H54 (cell line): ENCODE results near the gene HPCAL1.

ENCODE experiments used
- DNase-seq: peaks from one replicate; pipeline ENCODE4 v3.0.0; 2011; ENCODE audit warnings: low spot score, mixed read lengths; ENCODE audit not compliant: insufficient read length
- FAIRE-seq: peaks from 3 replicates; lab custom pipeline; 2011; peaks lifted over from hg19 to GRCh38; lab: Jason Lieb, UNC
- POLR2A ChIP-seq: IDR thresholded peaks from 2 replicates; pipeline ENCODE4 v1.6.1; 2011; ENCODE audit warnings: low read depth, mild to moderate bottlenecking, low read length

Gene HPCAL1

DNA sequence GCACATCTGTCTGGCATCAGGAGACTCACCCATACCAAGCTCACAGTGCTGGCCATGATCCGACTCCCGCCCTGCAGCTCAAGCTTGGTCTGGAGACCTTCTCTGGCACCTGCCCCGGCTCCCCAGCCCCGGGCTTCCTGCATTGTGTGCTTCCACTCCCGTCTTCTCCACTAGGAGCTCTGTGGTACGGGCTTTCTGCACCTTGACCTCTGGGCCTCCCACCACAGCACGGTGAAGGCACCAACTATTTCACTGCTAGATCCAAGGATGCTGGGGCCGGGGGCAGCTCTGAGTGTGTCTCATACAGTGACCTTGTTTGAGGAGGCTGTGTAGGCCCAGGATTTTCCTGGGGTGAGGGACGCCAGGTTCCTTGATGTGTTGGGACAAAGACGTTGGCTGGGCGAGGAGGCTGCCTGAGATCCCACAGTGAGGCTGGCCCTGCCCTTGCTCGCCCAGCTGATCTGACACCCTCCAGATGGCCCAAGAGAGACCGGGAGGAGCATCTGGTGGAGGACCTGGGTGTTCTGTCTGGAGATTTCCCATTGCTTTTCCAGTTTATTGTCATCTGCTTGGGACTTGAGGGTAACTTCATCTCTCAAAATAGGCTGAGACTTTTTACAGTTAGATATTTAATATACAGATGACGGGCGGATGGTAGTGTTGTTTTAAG lies 64.0 kb downstream of the HPCAL1 start:
- DNase-seq (no peak), FAIRE-seq (no peak)
- no peak for TF ChIP-seq POLR2A

DNA sequence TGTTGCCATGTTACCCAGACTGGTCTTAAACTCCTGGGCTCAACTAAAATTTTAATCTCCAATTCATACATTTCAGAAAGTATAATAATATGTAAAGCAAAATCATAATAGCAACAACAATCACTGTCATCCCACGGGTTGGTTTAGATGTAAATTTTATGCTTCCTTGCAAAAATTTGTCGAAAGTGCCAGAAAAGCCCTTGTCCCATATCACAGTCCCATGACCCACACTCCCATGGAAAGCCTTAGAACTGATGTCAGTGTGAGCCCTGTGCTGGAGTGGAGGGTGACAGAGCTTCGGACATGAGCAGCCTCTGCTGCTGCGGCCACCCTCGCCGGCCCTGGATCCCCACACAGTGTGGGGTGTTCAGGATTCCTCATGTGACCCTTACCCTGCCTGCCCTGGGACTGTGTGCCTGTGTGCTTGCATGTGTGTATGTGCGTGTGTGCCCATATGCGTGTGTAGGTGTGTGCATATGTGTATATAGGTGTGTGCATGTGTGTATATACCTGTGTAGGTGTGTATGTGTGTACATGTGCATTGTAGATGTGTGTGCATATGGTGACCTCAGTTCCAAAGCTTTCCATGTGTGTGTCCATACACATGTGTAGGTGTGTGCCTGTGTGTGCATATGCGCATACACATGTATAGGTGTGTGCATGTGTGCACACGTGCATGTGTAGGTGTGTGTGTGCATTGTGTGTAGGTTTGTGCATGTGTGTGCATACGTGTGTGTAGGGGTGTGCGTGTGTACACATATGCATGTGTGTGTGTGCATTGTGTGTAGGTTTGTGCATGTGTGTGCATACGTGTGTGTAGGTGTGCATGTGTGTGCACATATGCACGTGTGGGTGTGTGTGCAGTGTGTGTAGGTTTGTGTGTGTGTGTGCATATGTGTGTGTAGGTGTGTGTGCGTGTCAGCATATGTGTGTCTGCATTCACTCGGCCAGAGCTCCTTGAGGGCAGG lies 65.1 kb downstream of the HPCAL1 start:
- DNase-seq, result no peak
- no peak for TF ChIP-seq POLR2A
- FAIRE-seq, result no peak

DNA sequence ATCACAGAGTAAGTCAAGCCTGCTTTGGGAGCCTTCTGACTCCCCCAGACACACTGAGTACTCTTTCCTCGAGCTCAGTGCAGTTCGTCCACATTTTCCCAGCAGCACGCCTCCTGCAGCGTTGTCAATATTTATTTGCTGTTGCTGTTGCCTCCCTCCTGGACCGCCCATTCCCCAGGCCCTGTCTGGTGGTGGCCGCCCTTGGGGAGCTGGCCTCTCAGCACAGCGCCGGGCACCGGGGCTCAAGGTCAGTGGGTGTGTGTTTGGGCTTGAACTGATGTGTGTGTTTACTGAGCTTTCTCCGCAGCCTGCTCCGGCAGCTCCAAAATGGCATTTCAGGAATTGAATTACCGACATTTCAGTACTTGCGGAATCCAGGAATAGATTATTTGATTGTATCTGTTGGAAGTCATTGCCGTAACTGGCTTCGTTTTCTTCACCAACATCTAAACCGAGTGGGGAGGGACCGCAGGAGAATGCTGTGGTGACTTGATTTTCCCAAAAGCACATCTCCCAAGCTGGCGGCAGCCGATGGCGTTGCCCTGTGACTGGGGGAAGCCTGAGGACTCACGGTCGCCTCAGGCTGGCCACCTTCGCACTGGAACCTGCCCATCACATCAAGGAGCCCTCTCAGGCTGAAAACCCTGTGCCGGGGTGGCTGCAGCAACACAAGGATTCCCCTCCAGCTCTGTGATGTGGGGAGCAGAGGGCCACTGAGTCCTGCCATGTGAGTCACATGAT lies 66.0 kb downstream of the HPCAL1 start:
- FAIRE-seq, result no peak
- TF ChIP-seq POLR2A, result no peak
- no peak for DNase-seq

DNA sequence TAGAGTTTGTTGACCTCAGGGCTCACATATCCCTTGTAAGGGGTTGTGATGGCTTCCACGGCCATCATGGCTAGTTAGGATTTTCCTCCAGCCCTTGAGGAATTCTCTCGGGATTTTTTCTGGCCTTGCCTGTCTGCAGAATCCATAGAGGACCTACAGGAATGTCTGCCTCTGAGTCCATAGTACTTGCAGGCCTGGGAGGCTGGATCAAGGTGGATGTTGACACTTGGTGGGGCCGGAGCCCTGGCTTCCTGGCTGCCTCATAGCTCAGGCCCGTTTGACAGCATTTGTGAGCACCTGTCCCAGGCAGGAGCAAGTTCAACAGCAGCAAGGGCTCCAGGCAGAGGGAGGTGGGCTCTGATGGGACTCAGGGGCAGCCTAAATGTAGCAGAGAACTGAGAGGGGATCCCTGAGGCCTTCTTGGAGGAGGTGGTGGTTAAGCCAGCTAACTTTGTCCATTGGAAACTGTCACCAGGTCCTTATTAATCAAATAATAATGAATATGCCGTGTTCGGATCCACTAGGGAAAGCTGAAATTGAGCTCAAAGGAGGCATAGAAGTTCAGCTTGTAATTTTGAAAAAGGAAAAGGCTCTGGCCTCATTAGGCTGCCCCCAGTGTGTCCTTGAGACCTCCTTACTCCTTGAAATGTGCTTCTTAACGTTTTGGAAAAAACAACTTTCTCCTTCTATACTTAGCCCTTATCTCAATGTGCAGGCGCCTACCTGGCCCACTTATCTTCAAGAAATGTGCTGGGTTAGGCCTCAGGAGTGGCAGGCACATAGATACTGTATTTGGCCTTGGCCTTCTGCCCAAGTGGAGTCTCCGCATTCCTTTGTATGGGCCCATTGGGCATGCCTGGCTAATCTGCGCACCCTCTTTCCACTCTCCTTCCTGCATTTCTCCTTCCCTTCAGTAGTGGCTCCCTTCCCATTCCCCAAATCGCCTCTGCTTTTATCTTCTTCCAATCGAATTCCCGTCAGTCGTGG lies 66.9 kb downstream of the HPCAL1 start:
- TF ChIP-seq POLR2A, result no peak
- FAIRE-seq (no peak), DNase-seq (no peak)

DNA sequence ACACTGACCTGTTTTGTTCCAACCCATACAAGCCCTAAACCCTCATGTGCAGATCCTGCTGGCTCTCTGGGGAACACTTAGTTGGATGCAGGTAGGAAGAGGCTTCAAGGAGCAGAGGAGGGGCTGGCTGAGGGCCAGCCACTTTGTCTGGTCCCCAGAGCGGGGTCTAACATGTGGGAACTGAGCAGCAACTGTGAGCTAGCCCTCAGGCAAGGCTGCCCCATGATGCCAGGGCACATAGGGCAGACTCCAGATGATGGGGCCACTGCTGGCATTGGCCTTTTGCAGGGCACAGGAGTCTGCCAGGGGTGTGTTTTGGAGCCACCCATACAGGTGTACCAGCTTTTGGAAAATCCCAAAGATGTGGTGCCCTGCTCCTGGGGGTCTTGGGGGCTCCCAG lies 67.7 kb downstream of the HPCAL1 start:
- no peak for FAIRE-seq
- no peak for DNase-seq
- no peak for TF ChIP-seq POLR2A

DNA sequence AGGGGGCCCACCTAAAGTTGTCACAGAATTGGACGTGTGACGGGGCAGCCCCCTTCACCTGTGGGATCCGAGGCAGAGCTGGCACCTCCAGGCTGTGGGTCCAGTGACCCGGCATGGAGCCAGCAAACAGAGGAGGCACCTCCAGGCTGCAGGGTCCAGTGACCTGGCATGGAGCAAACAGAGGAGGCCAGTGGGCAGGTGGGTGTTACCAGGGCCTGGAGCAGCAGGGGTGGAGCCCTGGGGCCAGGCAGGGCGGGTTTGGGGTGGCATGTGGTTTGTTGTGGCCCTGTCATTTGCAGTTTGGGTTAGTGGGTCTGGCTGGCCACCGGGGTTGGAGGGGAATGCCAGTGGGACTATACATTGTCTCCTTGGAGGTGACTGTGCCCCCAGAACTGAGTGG lies 68.2 kb downstream of the HPCAL1 start:
- FAIRE-seq, result no peak
- TF ChIP-seq POLR2A, result no peak
- DNase-seq, result no peak

DNA sequence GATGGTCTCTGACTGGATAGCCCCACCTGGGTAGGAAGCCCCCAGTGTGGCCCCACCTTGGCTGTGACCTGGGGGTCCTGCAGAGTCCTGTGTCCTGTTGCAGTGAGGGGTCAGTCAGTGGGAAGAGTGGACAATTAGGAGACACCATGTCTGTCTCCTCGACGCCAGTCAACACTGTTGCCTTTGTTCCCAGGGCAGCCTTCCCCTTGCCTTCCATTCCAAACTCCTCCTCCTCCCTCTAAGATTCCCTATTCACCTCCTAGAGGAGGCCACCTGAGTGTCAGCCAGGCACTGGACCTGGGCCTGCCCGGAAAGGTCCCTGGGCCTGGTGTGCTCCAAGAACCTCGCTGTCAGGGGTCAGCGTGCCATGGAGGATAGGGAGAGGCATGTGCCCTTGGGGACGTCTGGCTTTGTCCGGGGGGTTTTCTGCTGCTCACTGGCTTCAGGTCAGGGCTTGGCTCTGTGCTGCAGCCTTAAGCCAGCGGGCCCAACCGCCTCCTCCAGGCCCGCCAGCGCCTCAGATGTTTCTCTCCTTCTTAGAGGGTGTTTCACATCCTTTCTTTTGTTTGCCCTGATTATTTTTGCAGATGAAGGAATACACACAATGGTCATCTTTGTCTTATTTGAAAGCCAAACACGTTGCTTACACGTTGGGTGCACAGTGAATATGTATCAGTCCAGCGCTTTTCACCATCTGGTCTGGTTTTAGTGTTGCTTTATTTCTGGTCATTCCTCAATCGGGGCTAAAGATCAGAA lies 68.9 kb downstream of the HPCAL1 start:
- FAIRE-seq, result no peak
- TF ChIP-seq POLR2A, result no peak
- no peak for DNase-seq

DNA sequence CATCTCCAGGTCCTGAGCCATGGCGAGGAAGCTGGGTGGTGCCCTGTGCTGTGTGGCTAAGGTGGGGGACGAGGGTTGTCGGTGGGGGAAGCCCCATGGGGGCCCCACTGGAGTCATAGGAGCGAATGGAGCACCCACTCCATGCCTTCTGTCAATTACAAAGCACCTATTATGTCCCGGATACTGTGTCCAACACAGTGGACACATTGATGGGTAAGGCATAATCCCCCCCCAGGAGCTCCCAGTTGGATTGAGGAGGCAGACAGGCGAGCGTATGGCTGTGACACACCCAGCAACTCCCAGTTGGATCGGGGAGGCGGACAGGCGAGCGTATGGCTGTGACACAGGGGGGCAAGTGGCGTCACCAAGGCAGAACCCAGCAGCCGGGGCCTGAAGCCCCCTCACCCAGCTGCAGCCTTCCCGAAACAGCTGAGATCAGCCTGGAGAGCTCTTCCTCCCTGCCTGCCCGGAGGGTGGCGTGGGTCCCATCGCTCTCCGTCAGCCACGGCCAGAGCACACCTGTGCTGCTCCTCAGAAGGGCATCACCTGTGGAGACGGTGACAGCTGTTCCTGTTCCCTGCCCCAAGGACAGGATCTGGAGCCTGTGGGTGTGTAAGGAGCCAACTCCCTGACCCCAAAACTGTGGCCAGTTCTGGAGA lies 69.6 kb downstream of the HPCAL1 start:
- no peak for TF ChIP-seq POLR2A
- FAIRE-seq (no peak), DNase-seq (no peak)

DNA sequence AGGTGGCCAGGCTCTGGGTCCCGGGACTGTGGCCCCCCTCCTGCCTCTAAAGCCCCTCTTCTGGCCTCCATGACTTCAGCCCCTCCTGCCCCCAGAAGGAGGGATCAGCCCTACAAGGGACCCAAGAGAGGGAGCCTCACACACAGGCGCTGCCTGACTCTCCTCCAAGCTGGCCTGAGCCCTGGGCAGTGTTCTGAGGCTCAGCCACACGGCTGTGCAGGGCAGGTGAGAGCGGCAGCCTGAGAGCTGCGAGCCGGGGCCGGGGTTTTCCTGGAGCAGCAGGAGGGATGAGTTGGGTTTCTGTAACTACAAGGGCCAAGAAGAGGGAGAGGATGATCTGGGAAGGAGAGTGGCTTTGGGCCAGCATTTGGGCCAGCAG lies 70.1 kb downstream of the HPCAL1 start:
- FAIRE-seq, result no peak
- TF ChIP-seq POLR2A, result no peak
- DNase-seq, result no peak

DNA sequence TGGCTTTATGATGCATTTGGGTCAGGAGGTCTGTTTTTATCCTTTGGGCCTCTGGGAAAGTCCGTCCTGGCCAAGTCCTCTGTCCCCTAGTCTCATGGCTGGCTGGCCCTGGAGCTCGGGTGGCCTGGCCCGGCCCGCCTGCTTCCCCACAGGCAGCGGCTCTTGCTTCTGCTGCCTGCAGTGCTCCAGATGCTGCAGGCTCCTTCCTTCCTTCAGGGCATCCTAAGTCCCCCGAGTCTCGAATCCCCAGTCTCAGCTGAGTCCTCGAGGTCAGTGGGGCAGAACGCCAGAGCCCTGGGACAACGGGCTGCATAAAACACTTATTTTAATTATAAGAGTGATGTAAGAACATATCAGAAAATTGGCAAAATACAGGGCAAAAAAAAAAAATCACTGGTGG lies 71.2 kb downstream of the HPCAL1 start:
- DNase-seq, result no peak
- TF ChIP-seq POLR2A, result no peak
- FAIRE-seq, result no peak

DNA sequence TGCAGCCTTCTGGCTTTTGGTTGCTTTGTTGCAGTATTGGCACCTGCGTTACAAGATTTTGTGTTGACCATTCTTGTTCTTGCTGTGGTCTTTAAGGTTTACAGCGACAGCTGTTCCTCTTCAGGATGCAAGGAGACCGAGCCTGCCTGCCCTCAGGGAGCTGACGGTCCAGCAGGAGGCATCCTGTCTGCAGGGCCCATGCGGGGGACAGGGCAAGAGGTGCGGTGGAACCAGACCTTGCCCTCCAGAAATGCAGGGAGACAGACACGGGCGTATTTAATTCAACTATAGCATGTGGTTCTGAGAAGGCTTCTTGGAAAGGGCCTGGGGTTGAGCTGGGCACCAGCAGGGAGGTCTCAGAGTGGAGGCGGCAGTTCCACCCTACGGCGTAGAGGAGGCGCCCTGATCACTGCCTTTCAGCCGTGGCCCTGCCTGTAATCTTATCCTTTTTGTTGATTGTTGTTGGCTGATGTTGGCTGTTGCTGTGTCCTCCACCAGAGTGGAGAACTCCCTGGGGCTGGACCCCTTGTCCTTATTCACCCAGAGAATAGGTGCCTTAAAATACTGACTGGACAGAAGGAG lies 71.7 kb downstream of the HPCAL1 start:
- no peak for TF ChIP-seq POLR2A
- no peak for FAIRE-seq
- no peak for DNase-seq
